ENCODE measurements around the gene PTPRR. TPM values are rescaled to one million over a fixed set of nuclear protein-coding genes. Genes with fewer than 3 reads are reported as not detected.
A peak's percentile ranks its signal among the peaks of the same experiment; 100 is the strongest.

PTPRR gene
- total RNA-seq, 2 donors from 2014 or later: 0.33 to 0.78 TPM

GRCh38 chr12:70592664-70593063 is 327.9 kb downstream of the PTPRR start:
- Histone ChIP-seq H3K4me3 (no peak overlapping the region), H3K27ac (no peak overlapping the region), H3K9me3 (no peaks in the 10 kb centered on the region), H3K36me3 (replicated peaks in 1 of 2; ENCODE audit: insufficient read depth in 1 of 2, low read depth in 2 of 2) (no peaks in the 10 kb centered on the region), H3K4me1 (no peaks in the 10 kb centered on the region), H3K27me3 (no peaks in the 10 kb centered on the region)
- no peak for TF ChIP-seq CTCF (IDR thresholded peaks at IDR 0.05)
- TF ChIP-seq POLR2A (IDR thresholded peaks at IDR 0.05): no peak
- ATAC-seq (no peak), DNase-seq (no peak)
- intact Hi-C loops (cut with DNase I): loop anchor here (5.0 kb wide), 1 partner anchor 125 kb away; no protein-coding TSS in a partner anchor
- WGBS, 2 donors: 64 to 81% methylated on average over 2 of the region's 2 CpGs

GRCh38 chr12:70590549-70591226 is 329.9 kb downstream of the PTPRR start:
- Histone ChIP-seq H3K27ac (no peak overlapping the region), H3K4me3 (no peak overlapping the region), H3K27me3 (no peaks in the 10 kb centered on the region), H3K9me3 (no peaks in the 10 kb centered on the region), H3K36me3 (replicated peaks in 1 of 2; ENCODE audit: insufficient read depth in 1 of 2, low read depth in 2 of 2) (no peaks in the 10 kb centered on the region), H3K4me1 (no peaks in the 10 kb centered on the region)
- no peak for ATAC-seq
- intact Hi-C loops (cut with DNase I): loop anchor here (5.0 kb wide), 1 partner anchor 127 kb away; no protein-coding TSS in a partner anchor
- no peak for TF ChIP-seq CTCF (IDR thresholded peaks at IDR 0.05)
- TF ChIP-seq POLR2A (IDR thresholded peaks at IDR 0.05): no peak
- no peak for DNase-seq
- 67 to 68% methylated on average over 4 of the region's 4 CpGs for WGBS, 2 donors

- intact Hi-C loops (cut with DNase I): loop anchor here (5.0 kb wide), 1 partner anchor 127 kb away; no protein-coding TSS in a partner anchor
- peak; percentile 77 for ATAC-seq
- Histone ChIP-seq H3K4me1 (no peaks in the 10 kb centered on the region), H3K27ac (no peak overlapping the region), H3K36me3 (replicated peaks in 1 of 2; ENCODE audit: insufficient read depth in 1 of 2, low read depth in 2 of 2) (no peaks in the 10 kb centered on the region), H3K9me3 (no peaks in the 10 kb centered on the region), H3K27me3 (no peaks in the 10 kb centered on the region), H3K4me3 (no peak overlapping the region)
- DNase-seq: peak; percentile 71 to 83 (median 74)
- TF ChIP-seq CTCF (IDR thresholded peaks at IDR 0.05): peak; percentile 62 to 83 (median 74)
- no peak for TF ChIP-seq POLR2A (IDR thresholded peaks at IDR 0.05)
- 30 to 32% methylated on average over 6 of the region's 6 CpGs for WGBS, 2 donors
Observed at GRCh38 chr12:70590051-70590450, 330.5 kb downstream of the PTPRR start.

Small RNA genes lying within 50 kb of the gene (small RNA-seq; reads per million reads assigned to genes)
- gene RF00019: not detected

Other genes with a start within 250 kb of the PTPRR start
- gene TSPAN8, start 237.3 kb upstream of the PTPRR start, total RNA-seq: 10 to 100 TPM; 22.1 to 44.1 TPM

Measured in body of pancreas (tissue), 4 donors.